ENCODE data around the gene KCNS1. TPM values are rescaled to one million over a fixed set of nuclear protein-coding genes. Genes with fewer than 3 reads are reported as not detected.

Gene KCNS1
- total RNA-seq, 1 donor: 0.18 TPM

DNA sequence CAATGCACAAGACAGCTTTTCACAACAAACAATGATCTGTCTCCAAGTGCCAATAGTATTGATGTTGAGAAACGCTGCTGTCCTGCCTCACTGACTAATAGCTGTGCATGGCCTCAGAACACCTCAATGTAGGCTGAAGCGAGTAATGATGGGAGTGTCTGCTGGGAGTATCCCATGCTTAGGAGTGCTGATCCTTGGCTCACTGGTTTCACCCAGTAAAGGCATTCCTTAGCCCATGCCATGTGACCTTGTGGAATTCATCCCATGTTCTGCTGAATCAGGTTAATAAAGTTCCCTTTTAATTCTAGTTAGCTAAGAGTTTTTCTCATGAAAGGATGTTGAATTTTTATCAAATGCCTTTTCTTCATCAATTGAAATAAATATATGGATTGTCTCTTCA, 27.2 kb upstream of the KCNS1 start:
- DNase-seq (ENCODE audit: low read depth): no peak
- no peak overlapping the region for H3K4me3 ChIP-seq (ENCODE audit: low read depth, low read length)
- TF ChIP-seq, protein P1, sequence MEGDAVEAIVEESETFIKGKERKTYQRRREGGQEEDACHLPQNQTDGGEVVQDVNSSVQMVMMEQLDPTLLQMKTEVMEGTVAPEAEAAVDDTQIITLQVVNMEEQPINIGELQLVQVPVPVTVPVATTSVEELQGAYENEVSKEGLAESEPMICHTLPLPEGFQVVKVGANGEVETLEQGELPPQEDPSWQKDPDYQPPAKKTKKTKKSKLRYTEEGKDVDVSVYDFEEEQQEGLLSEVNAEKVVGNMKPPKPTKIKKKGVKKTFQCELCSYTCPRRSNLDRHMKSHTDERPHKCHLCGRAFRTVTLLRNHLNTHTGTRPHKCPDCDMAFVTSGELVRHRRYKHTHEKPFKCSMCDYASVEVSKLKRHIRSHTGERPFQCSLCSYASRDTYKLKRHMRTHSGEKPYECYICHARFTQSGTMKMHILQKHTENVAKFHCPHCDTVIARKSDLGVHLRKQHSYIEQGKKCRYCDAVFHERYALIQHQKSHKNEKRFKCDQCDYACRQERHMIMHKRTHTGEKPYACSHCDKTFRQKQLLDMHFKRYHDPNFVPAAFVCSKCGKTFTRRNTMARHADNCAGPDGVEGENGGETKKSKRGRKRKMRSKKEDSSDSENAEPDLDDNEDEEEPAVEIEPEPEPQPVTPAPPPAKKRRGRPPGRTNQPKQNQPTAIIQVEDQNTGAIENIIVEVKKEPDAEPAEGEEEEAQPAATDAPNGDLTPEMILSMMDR (IDR thresholded peaks at IDR 0.05; ENCODE audit: insufficient read depth, low read length): no peak

DNA sequence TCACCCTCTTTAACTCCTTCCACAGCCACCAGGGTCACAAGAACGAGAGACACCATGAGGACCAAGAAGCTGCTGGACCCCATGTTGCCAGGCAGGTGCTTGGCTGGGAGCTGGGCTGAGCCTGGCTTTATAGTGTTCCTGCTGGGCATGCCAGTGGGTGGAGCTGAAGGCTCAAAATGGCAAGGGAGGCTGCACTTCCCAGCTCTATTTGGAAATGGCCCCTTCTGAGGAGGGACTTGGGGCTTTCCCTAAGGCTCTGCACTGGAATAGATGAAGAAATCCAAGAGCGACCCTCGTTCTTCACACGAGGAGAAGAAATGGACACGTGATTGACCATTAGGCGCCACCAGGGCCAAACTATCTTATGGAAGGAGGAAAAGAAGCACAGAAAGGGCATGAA, 23.4 kb upstream of the KCNS1 start, which contains the start of gene WFDC12:
WFDC12 (minus strand) TSS at position 101 of the 400 bp plus-strand sequence; CDS start at position 83, 18 bp downstream.
- no peak for DNase-seq (ENCODE audit: low read depth)
- H3K4me3 ChIP-seq (ENCODE audit: low read depth, low read length): no peak within 1 kb of the TSS
- TF ChIP-seq, protein P1 (IDR thresholded peaks at IDR 0.05; ENCODE audit: insufficient read depth, low read length): no peak

DNA sequence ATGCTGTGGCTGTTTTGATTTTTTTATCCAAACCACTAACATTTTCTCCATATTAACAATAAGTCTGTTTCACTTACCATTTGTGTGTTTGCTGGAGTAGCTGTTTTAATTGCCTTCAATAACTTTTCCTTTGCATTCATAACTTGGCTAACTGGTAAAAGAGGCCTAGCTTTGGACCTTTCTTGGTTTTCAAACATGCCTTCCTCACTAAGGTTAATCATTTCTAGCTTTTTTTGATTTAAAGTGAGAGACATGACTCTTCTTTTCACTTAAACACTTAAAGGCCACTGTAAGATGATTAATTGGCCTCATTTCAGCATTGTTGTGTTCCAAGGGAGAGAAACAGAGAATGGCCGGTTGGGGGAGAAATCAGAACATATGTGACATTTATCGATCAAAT, 20.5 kb upstream of the KCNS1 start:
- no peak overlapping the region for H3K4me3 ChIP-seq (ENCODE audit: low read depth, low read length)
- TF ChIP-seq, protein P1 (IDR thresholded peaks at IDR 0.05; ENCODE audit: insufficient read depth, low read length): no peak
- no peak for DNase-seq (ENCODE audit: low read depth)

DNA sequence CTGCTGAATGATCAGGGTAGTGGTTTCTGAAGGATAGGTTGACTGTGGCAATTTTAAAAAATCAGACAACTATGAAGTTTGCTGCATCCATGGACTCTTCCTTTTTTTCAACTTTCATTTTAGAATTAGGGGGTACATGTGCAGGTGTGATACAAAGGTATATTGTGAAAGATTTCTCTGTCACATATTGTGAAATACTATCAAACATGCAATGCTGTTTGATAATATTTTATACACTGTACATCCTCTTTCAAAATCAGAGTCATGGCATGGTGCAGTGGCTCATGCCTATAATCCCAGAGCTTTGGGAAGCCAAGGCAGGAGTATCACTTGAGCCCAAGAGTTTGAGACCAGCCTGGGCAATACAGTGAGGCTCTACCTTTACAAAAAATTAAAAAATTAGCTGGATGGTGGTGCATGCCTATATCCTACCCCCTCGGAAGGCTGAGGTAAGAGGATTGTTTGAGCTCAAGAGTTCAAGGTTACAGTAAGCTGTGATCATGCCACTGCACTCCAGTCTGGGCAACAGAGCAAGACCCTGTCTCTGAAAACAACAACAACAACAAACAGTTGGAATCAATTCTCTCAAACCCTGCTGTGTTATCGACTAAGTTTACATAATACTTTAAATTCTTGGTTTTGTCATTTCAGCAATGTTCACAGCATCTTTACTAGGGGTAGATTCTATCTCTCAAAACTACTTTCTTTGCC, 18.8 kb upstream of the KCNS1 start:
- H3K4me3 ChIP-seq (ENCODE audit: low read depth, low read length): no peak overlapping the region
- DNase-seq (ENCODE audit: low read depth): no peak
- TF ChIP-seq, protein P1 (IDR thresholded peaks at IDR 0.05; ENCODE audit: insufficient read depth, low read length): no peak

DNA sequence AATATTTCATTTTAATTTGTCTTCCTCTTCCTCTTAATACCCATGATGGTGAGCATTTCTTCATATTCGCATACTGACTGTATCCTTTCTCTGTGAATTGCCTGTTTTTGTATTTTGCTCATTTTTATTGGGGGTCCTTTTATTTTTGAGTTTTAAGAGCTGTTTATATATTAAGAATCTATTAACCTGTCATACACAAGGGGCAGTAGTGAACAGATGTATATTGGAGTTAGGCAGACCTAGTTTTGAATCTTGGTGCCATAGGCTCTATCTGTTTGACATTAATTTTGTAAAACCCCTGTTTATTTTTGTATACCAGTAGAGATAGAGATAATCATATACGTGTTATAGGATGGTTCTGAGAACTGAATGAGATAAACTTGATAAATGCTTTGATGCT, 17.1 kb upstream of the KCNS1 start:
- TF ChIP-seq, protein P1 (IDR thresholded peaks at IDR 0.05; ENCODE audit: insufficient read depth, low read length): peak; percentile 16
- H3K4me3 ChIP-seq (ENCODE audit: low read depth, low read length): no peak overlapping the region
- no peak for DNase-seq (ENCODE audit: low read depth)

DNA sequence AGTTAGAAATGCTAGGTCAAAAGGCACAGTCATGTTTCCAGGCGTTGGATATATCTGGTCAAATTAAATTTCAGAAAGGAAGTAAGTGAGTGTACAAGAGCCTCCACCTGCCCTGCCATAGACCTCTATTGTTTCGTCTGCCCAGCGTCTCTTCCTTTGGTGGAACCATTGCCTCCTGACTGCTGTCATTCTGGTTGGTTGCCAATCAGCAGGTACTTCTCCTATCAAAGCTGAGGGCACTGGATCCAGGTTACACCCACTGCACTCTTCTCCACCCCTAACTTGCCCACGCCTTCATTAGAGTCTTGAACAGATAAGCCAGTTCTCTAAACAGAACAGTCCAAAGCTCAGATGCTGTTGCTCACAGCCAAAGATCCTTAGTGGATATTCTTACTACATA, 16.7 kb upstream of the KCNS1 start:
- TF ChIP-seq, protein P1 (IDR thresholded peaks at IDR 0.05; ENCODE audit: insufficient read depth, low read length): no peak

DNA sequence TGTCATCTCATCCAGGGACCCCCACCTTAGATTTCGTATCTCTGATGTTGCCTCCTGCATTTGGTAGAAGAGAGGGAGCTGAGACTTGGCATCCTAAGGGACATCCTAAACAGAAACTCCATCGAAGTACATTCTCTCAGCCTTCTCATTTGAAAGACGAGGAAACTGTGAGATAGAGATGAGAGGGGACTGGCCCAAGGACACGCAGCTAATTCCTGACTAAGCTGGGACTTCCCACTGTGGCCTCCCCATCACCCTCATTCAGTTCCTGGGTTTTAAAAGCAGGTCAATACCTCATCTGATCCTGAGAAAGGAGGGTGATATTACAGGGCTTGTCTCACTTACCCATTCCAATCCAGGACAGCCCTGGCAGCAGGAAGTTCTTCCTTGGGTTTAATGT, 14.9 kb upstream of the KCNS1 start:
- no peak for DNase-seq (ENCODE audit: low read depth)
- no peak overlapping the region for H3K4me3 ChIP-seq (ENCODE audit: low read depth, low read length)
- TF ChIP-seq, protein P1 (IDR thresholded peaks at IDR 0.05; ENCODE audit: insufficient read depth, low read length): no peak

More for the DNA sequence above, 16.7 kb upstream of the KCNS1 start:
- no peak for DNase-seq (ENCODE audit: low read depth)
- no peak overlapping the region for H3K4me3 ChIP-seq (ENCODE audit: low read depth, low read length)

All from fibroblast of the aortic adventitia (primary cell).